Thymus (tissue), 11 donors: Measurements from ENCODE around the gene COG5. TPM values are rescaled to one million over a fixed set of nuclear protein-coding genes. Genes with fewer than 3 reads are reported as not detected.

Source experiments
- DNase-seq, 9 donors: peaks; one replicate each; pipeline ENCODE4 v3.0.0-alpha.2; 2013; ENCODE audit warnings: low spot score in 9 of 9, low read depth in 6 of 9, missing footprints in 1 of 9
- H3K27ac ChIP-seq, 2 donors: one replicate each; pipeline ENCODE4 v1.5.1; 2013; ENCODE audit warnings: control low read depth in 1 of 2, low read depth in 1 of 2, low read length in 1 of 2, mild to moderate bottlenecking in 1 of 2, moderate library complexity in 1 of 2
- H3K27me3 ChIP-seq, 2 donors: one replicate each; pipeline ENCODE4 v1.5.1; 2013; ENCODE audit warnings: low read length in 1 of 2; ENCODE audit not compliant: control insufficient read depth in 2 of 2, insufficient read depth in 1 of 2
- H3K36me3 ChIP-seq, 2 donors: one replicate each; pipeline ENCODE4 v1.5.1; 2013; ENCODE audit warnings: low read length in 1 of 2, mild to moderate bottlenecking in 1 of 2, moderate library complexity in 1 of 2; ENCODE audit not compliant: control insufficient read depth in 2 of 2, insufficient read depth in 2 of 2
- H3K4me1 ChIP-seq, 2 donors: one replicate each; pipeline ENCODE4 v1.5.1; 2013; ENCODE audit warnings: low read length in 2 of 2; ENCODE audit not compliant: control insufficient read depth in 2 of 2, insufficient read depth in 2 of 2
- H3K4me3 ChIP-seq, 2 donors: one replicate each; pipeline ENCODE4 v1.5.1; 2013; ENCODE audit warnings: low read length in 2 of 2, control low read depth in 1 of 2, mild to moderate bottlenecking in 1 of 2
- H3K9me3 ChIP-seq, 2 donors: one replicate each; pipeline ENCODE4 v1.5.1; 2013; ENCODE audit warnings: low read length in 1 of 2, mild to moderate bottlenecking in 1 of 2; ENCODE audit not compliant: control insufficient read depth in 2 of 2, insufficient read depth in 1 of 2
- WGBS: extraction: QIAGEN DNeasy Blood & Tissue Kit; methylation state at CpG from one replicate; pipeline ENCODE4 v1.1.7; 2013; 5-methylcytosine and 5-hydroxymethylcytosine counted together
- polyA plus RNA-seq: library from polyadenylated mRNA; stranded (reverse); fragments of 200-250 nt; gene quantifications from one replicate; pipeline ENCODE4 v1.2.3, GENCODE V29; 2013
- total RNA-seq: library from RNA; stranded (reverse); fragments of 120-200 nt; gene quantifications from one replicate; pipeline ENCODE4 v1.2.4, GENCODE V29; 2013
- donor health status: healthy.

COG5 gene
- total and polyA plus RNA-seq, 2 donors, result 8.7 to 25.2 TPM

DNA sequence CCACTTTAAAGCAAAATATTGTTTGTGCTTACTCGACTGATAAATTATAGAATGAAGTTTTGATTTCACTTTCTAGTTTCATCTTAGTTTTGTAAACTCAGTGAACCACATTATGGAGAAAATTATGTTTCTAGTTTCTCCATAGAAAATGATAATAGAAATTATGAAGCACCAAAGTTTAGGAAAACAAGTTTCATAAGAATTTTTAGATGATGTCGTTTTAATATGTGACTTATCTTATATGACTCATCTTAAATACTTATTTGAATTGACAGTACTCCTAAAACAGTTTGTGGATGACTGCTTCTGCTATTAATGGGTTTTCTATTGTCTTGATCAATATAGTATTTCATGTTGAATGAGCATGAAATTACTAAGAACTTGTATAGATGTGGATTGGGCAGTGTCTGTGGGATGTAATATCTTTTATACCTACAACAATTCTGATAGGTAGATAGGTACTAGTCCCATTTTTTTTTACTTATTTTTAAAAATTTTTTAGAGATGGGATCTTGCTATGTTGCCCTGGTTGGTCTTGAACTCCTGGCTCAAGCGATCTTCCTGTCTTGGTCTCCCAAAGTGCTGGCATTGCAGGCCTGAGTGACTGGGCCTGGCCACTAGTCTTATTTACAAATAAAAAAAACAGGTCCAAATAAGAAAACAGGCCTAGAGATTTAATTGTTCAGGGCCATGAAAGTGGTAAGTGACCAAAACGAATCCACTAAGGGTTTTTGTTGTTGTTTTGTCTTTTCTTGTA lies 391.3 kb downstream of the COG5 start:
- Histone ChIP-seq H3K9me3 (no peaks in the 10 kb centered on the region), H3K4me3 (no peak overlapping the region), H3K27me3 (no peaks in the 10 kb centered on the region), H3K27ac (no peak overlapping the region), H3K4me1 (no peaks in the 10 kb centered on the region), H3K36me3 (peaks cover 0 to 5% of the 10 kb centered on the region in 2 donors)
- no peak for DNase-seq
- 91% methylated on average over 4 of the region's 4 CpGs for WGBS

GRCh38 chr7:107171496-107171895 lies 392.2 kb downstream of the COG5 start:
- H3K27me3 ChIP-seq, result no peaks in the 10 kb centered on the region
- peaks cover 0 to 5% of the 10 kb centered on the region in 2 donors for H3K36me3 ChIP-seq
- H3K4me3 ChIP-seq, result no peak overlapping the region
- no peak for DNase-seq
- H3K9me3 ChIP-seq, result no peaks in the 10 kb centered on the region
- WGBS, result 99% methylated on average over 12 of the region's 12 CpGs
- no peaks in the 10 kb centered on the region for H3K4me1 ChIP-seq
- no peak overlapping the region for H3K27ac ChIP-seq

DNA sequence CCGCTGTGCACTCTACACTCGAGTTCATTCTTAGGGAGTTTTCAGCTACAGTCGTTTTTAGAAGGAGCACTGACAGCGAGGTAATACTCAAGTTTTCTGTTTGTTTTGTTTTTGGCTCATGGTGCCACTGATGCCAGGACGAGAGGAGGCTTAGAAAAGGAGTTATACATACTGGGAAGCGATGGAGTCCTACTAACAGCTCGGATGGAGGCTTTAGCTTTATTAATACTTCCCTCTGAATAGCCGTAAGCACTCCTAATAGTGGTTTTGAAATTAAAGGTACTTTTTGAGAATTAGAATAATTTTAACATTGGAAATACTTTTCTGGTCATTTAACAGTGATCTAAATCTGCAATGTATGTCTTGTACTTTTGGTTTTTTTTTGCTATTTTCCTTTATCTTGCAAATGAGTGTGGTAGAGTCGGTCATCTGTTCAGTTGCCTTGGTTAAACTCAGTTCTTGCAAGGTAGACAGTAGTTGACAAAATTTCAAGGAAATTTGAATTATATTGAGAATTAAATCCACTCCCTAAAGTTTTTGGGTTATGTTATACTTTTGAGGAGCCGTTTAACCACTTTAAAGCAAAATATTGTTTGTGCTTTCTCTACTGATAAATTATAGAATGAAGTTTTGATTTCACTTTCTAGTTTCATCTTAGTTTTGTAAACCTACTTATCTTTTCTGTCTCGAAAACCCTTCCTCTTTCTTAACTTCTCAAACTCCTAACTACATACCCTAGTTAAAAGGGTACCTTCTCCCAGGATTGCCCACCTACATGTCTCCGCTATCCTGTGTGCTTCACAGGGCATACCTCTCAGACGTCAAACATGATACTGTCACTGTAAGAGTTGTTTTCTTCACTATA lies 393.4 kb downstream of the COG5 start:
- DNase-seq, result peak in 1 of 9 donors; percentile 7
- Histone ChIP-seq H3K9me3 (no peaks in the 10 kb centered on the region), H3K4me1 (no peaks in the 10 kb centered on the region), H3K36me3 (peaks cover 0 to 5% of the 10 kb centered on the region in 2 donors), H3K27me3 (no peaks in the 10 kb centered on the region), H3K4me3 (peak overlapping the region; percentile 76 to 87), H3K27ac (peak overlapping the region; percentile 92 to 99)
- 12% methylated on average over 13 of the region's 13 CpGs for WGBS

DNA sequence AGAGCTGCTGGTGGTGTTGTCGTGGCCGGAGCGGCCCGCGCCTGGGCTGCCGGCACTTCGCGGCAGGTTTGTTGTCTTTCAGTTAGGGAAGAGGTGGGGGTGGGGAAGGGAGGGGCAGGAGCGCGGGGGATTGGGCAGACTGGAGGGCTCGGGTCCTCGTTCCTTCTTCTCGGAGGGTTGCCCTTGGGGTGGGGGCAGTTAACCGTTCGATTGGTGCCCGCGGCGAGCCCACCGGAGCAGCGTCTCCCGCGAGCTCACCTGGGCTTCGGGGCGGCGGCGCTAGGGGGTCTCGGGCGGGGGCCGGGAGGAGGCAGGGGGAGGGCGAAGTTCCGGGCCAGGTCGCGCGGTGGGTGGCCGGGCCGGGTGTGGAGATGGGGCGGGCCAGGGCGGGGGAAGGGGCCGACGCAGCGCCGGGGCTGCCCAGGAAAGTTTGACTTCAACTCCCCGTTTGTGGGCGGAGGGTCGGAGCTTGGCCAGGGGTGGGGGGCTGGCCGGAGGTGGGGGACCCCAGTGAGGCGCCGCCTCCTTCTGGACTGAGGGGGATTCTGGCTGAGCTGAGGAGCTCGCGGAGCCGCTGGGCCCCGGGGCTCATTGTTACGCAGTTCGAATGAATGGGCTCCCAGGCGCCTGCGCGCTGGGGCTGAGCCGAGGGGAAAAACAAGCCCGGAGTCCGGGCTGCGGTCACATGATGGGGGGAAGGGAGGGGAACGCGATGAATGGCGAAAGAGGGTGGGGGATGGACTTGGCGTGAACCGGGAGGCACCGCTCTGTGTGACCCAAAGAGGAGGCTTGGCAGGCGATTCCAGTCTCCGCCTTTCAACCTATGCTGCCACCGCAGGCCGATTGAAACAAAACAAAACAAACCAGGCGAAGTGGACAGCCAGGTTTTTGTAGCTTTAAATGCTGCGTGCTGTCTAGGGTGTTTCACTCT lies 394.3 kb downstream of the COG5 start:
- H3K27ac ChIP-seq, result peak overlapping the region; percentile 92 to 99
- under 1% methylated on average over 73 of the region's 73 CpGs for WGBS
- H3K9me3 ChIP-seq, result no peaks in the 10 kb centered on the region
- peaks cover 0 to 5% of the 10 kb centered on the region in 2 donors for H3K36me3 ChIP-seq
- H3K27me3 ChIP-seq, result no peaks in the 10 kb centered on the region
- peak overlapping the region; percentile 76 to 87 for H3K4me3 ChIP-seq
- no peaks in the 10 kb centered on the region for H3K4me1 ChIP-seq
- peak; percentile 56 to 85 (median 74) for DNase-seq

- Histone ChIP-seq H3K27me3 (no peaks in the 10 kb centered on the region), H3K4me1 (no peaks in the 10 kb centered on the region), H3K27ac (peak within 1 kb of the TSS; percentile 97 to 99), H3K36me3 (peaks cover 0 to 5% of the 10 kb centered on the region in 2 donors), H3K9me3 (no peaks in the 10 kb centered on the region), H3K4me3 (peak within 1 kb of the TSS; percentile 76 to 87)
- WGBS, result under 1% methylated on average over 44 of the region's 44 CpGs
- peak; percentile 99 to 100 (median 99) for DNase-seq
Measured at GRCh38 chr7:107168233-107169119, 395.2 kb downstream of the COG5 start, which contains the start of gene HBP1. Gene HBP1, plus strand, starts transcription at chr7:107169003. Its CDS starts 10,891 bp downstream, at chr7:107179894.

GRCh38 chr7:107167483-107168232 lies 396.1 kb downstream of the COG5 start:
- 0% methylated on average over 15 of the region's 15 CpGs for WGBS
- Histone ChIP-seq H3K9me3 (no peaks in the 10 kb centered on the region), H3K4me3 (peak overlapping the region; percentile 48 to 66), H3K27ac (peak overlapping the region; percentile 97 to 99), H3K27me3 (no peaks in the 10 kb centered on the region), H3K4me1 (no peaks in the 10 kb centered on the region), H3K36me3 (peaks cover 0 to 5% of the 10 kb centered on the region in 2 donors)
- DNase-seq, result peak in 8 of 9 donors; percentile 29 to 88 (median 48)

DNA sequence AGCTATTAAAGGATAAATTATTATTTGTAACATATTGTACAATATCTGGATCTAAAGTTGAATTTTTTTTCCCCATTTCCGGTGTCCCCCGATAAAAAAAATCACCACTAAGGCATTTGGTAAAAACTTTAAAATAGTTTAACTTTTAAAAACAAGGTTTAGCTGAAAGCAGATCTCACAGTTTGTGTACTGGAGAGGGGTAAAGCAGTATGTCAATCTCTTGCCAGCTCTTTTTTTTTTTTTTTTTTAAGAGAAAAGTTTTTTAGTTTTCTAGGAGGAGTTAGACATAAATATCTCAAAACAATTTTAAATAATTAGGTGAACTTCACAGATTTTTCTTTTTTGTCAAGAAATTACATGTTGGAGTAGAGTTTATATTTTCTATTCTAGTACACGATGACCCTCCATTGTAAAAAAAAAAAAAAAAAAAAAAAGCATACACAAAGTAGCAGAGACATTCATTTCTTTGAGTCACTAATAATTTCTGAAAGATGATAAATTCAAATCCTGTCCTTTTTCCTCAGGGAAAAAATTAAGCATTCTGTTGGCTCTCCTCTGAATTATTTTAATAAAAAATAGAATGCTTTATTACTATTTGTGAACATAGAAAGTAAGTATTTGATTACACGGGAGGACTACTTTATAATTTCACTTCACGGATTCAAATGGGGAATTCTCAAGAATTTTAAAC lies 396.8 kb downstream of the COG5 start:
- Histone ChIP-seq H3K9me3 (no peaks in the 10 kb centered on the region), H3K4me1 (no peaks in the 10 kb centered on the region), H3K27ac (peak overlapping the region in 1 of 2 donors; percentile 97), H3K4me3 (peak overlapping the region; percentile 48 to 66), H3K36me3 (peaks cover 0 to 5% of the 10 kb centered on the region in 2 donors), H3K27me3 (no peaks in the 10 kb centered on the region)
- DNase-seq, result no peak
- WGBS, result 49% methylated on average over 5 of the region's 5 CpGs
